Colonic mucosa (tissue), 4 donors: Measurements from ENCODE around the gene TCEA2. TPM values are rescaled to one million over a fixed set of nuclear protein-coding genes. Genes with fewer than 3 reads are reported as not detected.

ENCODE experiments used
- DNase-seq: peaks from one replicate; pipeline ENCODE4 v3.0.0-alpha.2; 2020
- H3K27ac ChIP-seq: fragments of 200-600 bp; one replicate; pipeline ENCODE4 v1.8.0; 2021
- H3K27me3 ChIP-seq: fragments of 200-600 bp; one replicate; pipeline ENCODE4 v1.8.0; 2021
- H3K36me3 ChIP-seq: fragments of 200-600 bp; one replicate; pipeline ENCODE4 v1.8.0; 2021
- H3K4me1 ChIP-seq: fragments of 200-600 bp; one replicate; pipeline ENCODE4 v1.8.0; 2021; ENCODE audit warnings: mild to moderate bottlenecking
- H3K4me3 ChIP-seq: fragments of 200-600 bp; one replicate; pipeline ENCODE4 v1.8.0; 2021
- H3K9ac ChIP-seq, 2 donors: one replicate each; pipeline ENCODE4 v1.7.0; 2013; ENCODE audit warnings: control low read depth in 2 of 2, low read depth in 2 of 2, low read length in 2 of 2
- H3K9me3 ChIP-seq: fragments of 200-600 bp; one replicate; pipeline ENCODE4 v1.8.0; 2021
- intact Hi-C: fragments of 100-400 bp; cut with DNase I; formaldehyde crosslinking; loops from one replicate; pipeline ENCODE4 v1.14.1; 2022
- total RNA-seq, 2 donors: library from RNA; stranded (reverse); fragmentation: NEBNext Ultra II Directional in 1 of 2; extraction: Animal tissue kit (Norgen Biotek cat#: 25700) in 1 of 2; gene quantifications; one replicate each; pipeline ENCODE4 v1.2.1, GENCODE V29; 2021
- TF ChIP-seq, protein P1 (sequence below): fragments of 200-600 bp; IDR thresholded peaks from one replicate; pipeline ENCODE4 v1.8.0; 2022; ENCODE audit warnings: antibody characterized with exemption, mild to moderate bottlenecking
- donor health status: healthy.
- donor health status: DM: no; HTN: no; CAD: no.
- donor health status: DM: no; HTN: no; CAD: no.

TCEA2 gene
- total RNA-seq, 2 donors from 2014 or later, result 7.3 to 11.8 TPM

- intact Hi-C loops, result no loop called here
- TF ChIP-seq, protein P1, sequence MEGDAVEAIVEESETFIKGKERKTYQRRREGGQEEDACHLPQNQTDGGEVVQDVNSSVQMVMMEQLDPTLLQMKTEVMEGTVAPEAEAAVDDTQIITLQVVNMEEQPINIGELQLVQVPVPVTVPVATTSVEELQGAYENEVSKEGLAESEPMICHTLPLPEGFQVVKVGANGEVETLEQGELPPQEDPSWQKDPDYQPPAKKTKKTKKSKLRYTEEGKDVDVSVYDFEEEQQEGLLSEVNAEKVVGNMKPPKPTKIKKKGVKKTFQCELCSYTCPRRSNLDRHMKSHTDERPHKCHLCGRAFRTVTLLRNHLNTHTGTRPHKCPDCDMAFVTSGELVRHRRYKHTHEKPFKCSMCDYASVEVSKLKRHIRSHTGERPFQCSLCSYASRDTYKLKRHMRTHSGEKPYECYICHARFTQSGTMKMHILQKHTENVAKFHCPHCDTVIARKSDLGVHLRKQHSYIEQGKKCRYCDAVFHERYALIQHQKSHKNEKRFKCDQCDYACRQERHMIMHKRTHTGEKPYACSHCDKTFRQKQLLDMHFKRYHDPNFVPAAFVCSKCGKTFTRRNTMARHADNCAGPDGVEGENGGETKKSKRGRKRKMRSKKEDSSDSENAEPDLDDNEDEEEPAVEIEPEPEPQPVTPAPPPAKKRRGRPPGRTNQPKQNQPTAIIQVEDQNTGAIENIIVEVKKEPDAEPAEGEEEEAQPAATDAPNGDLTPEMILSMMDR, result no peak
- no peaks in the 10 kb centered on the region for H3K36me3 ChIP-seq
- no peak overlapping the region for H3K4me3 ChIP-seq
- peaks cover 5% of the 10 kb centered on the region for H3K27me3 ChIP-seq
- no peaks in the 10 kb centered on the region for H3K4me1 ChIP-seq
- no peak overlapping the region for H3K9ac ChIP-seq
- no peaks in the 10 kb centered on the region for H3K9me3 ChIP-seq
- no peak for DNase-seq
- no peak overlapping the region for H3K27ac ChIP-seq
These were observed 44.9 kb downstream of the TCEA2 start for GRCh38 chr20:64107736-64108457.

DNA sequence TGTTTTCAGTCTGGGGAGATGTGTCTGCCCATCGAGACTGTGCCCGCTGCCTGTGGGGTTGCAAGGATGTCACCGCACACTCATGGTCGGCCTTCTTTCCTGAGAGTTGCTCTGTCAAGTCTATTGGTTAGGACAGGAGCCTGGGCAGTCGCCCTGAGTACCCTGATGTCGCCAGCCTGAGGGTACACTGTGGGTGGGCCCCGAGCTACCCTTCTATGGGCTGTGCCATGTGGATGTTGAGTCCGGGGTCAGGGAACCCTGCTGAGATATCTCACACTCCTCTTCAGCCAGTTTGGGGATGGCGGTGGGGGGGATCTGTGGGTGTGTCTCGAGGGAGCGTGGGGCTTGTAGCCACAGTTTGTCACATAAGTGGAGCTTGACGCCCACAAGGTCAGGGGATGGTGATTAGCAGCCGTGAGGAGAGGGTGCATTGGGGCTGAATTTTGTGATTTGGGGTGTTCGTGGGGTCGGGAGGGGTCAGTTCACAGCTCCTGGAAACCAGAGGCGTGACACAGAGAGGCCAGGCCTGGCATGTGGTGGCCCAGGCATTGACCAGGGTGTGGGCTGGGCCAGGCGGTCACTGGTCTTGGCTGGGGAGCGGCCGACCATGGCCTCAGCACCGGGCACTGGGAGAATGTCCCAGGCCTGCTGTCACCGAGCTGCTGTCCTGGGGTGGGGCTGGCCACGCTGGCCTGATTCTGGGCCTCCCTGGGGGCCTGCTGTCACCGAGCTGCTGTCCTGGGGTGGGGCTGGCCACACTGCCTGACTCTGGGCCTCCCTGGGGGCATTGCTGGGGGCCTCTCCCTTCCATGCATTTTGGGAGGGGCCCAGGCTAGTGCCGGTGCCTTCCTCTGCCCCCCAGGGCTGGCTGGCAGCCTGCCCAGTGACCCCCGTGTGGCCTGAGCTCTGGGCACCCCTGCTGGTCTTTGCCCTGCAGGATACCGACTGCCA is 46.0 kb downstream of the TCEA2 start:
- DNase-seq, result no peak
- Histone ChIP-seq H3K4me1 (no peaks in the 10 kb centered on the region), H3K9ac (no peak overlapping the region), H3K4me3 (no peak overlapping the region), H3K9me3 (no peaks in the 10 kb centered on the region), H3K27ac (no peak overlapping the region), H3K36me3 (no peaks in the 10 kb centered on the region), H3K27me3 (no peaks in the 10 kb centered on the region)
- intact Hi-C loops, result no loop called here
- TF ChIP-seq, protein P1, result no peak

- Histone ChIP-seq H3K36me3 (no peaks in the 10 kb centered on the region), H3K9me3 (no peaks in the 10 kb centered on the region), H3K27ac (no peak overlapping the region), H3K27me3 (no peaks in the 10 kb centered on the region), H3K4me3 (no peak overlapping the region), H3K4me1 (no peaks in the 10 kb centered on the region), H3K9ac (no peak overlapping the region)
- DNase-seq, result no peak
- TF ChIP-seq, protein P1, result no peak
- intact Hi-C loops, result no loop called here
These were observed 46.9 kb downstream of the TCEA2 start for GRCh38 chr20:64109831-64110391.

GRCh38 chr20:64110411-64111068 is 47.5 kb downstream of the TCEA2 start:
- Histone ChIP-seq H3K27ac (no peak overlapping the region), H3K36me3 (no peaks in the 10 kb centered on the region), H3K4me3 (no peak overlapping the region), H3K9me3 (no peaks in the 10 kb centered on the region), H3K27me3 (no peaks in the 10 kb centered on the region), H3K4me1 (no peaks in the 10 kb centered on the region), H3K9ac (no peak overlapping the region)
- intact Hi-C loops, result no loop called here
- DNase-seq, result no peak
- TF ChIP-seq, protein P1, result no peak
